HG02943 (cell line): Measurements from ENCODE around the gene PRKN.
"Not testable (repeated sequence)": the region's sequence is repeated elsewhere in the genome, so short reads cannot be mapped to it uniquely, and the experiment has no call there.

ENCODE experiments used
- ATAC-seq: cut with Tn5 transposase; IDR thresholded peaks from one replicate; pipeline ENCODE4 v1.9.1; 2021; ENCODE audit warnings: mild to moderate bottlenecking, low read depth, moderate library complexity; ENCODE audit not compliant: unreplicated experiment

The PRKN gene

GRCh38 chr6:161341638-161342037 lies 1385.9 kb downstream of the PRKN start:
- no peak for ATAC-seq

GRCh38 chr6:161338015-161338414 lies 1389.6 kb downstream of the PRKN start:
- ATAC-seq = no peak

DNA sequence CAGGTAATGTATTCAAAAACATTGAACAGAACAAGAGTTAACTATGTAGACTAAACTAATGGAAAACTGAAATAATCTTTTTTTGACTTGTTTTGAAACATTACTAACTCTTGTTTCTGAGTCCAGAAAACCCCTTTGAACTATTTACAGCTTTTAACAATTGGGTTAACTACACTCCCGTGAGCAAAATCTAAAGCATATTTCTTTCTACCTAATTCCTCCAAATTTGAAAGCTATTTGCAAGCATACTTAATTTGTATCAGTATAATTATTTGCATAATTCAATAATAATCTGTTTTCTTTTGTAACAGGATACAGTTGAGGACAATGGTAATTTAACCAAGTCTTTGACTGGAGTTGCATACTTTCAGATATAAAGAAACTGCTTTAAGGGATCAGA lies 1391.1 kb downstream of the PRKN start:
- no peak for ATAC-seq

DNA sequence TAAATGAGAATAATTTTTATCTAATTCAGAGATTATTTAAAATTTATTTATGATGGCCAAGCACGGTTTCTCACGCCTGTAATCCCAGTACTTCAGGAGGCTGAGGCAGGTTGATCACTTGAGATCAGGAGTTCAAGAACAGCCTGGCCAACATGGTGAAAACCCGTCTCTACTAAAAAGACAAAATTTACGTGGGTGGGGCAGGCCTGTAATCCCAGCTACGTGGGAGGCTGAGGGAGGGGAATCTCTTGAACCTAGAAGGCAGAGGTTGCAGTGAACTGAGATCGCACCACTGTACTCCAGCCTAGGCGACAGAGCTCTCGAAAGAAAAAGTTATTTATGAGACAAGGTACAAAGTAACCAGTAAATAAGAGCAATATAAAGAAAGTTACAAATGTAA lies 1394.2 kb downstream of the PRKN start:
- ATAC-seq = no peak

GRCh38 chr6:161331402-161332081 lies 1396.0 kb downstream of the PRKN start:
- not testable (repeated sequence) for ATAC-seq

- ATAC-seq = no peak
Measured at GRCh38 chr6:161327360-161327953, 1400.1 kb downstream of the PRKN start.

- ATAC-seq = no peak
Measured at GRCh38 chr6:161319231-161319630, 1408.3 kb downstream of the PRKN start.

DNA sequence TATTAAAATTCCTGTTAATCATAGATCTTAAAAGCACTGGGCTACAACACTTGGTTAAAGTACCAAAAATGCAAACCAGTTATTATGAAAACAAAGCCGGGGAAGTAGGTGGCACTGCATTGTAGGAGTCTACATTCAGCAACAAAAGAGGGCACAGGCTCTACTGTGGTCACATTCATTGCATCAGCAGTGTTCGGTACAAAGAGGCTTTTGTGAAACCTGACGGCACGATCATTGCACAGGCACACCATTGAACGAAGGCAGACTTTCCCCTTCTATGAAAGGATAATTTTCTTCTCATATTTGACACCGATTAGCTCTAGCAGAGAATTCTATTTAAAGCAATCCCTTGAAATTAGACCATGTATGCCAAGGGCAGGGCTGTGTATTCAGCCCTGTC lies 1409.1 kb downstream of the PRKN start:
- ATAC-seq = no peak

GRCh38 chr6:161316531-161316930 lies 1411.0 kb downstream of the PRKN start:
- ATAC-seq = no peak

- ATAC-seq = not testable (repeated sequence)
Measured at GRCh38 chr6:161315246-161315917, 1412.2 kb downstream of the PRKN start.

- not testable (repeated sequence) for ATAC-seq
Measured at GRCh38 chr6:161314541-161315245, 1412.9 kb downstream of the PRKN start.

DNA sequence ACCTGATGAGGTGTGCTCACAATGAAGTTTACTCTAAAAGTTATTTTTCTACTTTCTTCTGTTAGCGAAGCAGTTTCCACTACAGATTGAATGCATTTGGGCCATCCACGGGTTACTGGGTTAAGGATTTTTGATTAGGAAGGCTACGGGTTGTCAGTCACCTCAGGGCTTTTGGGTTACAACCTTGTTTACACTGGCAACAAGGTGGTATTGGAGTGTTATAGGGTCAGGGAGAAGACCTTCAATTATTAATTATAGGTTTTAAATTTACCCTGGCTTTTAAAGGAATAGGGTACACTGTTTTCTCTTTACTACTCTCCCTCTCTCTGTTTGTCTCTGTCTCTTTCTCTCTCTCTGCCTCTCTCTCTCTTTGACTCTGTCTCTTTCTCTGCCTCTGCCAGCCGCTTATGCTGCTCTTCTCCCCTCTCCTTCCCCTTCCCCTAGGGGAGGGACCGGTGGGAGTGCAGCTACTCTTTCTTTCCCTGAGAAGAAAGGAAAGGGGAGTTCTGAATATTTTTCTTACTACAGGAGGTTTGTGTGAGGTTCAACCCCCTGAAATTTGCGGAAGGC lies 1413.5 kb downstream of the PRKN start:
- ATAC-seq = no peak

DNA sequence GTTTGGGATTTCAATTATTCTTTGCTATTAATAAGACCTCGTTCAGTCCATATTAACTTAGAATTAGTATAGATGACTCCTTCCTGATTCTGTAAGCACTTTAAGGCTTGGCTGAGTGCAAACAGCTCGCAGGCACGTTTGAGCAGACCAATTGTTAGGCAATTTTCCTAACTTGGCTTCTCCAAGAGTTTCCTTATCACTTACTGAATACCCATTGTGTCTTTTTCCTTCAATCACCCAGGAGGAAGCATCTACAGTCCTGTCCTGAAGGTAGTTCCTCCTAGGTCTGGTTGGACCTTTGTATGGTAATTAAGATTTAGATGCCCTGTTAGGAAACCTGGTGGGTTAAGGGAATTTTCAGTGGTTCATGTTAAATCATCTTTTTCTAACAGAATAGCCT lies 1414.1 kb downstream of the PRKN start:
- not testable (repeated sequence) for ATAC-seq

GRCh38 chr6:161309774-161310173 lies 1417.8 kb downstream of the PRKN start:
- ATAC-seq = not testable (repeated sequence)

GRCh38 chr6:161308075-161308655 lies 1419.4 kb downstream of the PRKN start:
- no peak for ATAC-seq

DNA sequence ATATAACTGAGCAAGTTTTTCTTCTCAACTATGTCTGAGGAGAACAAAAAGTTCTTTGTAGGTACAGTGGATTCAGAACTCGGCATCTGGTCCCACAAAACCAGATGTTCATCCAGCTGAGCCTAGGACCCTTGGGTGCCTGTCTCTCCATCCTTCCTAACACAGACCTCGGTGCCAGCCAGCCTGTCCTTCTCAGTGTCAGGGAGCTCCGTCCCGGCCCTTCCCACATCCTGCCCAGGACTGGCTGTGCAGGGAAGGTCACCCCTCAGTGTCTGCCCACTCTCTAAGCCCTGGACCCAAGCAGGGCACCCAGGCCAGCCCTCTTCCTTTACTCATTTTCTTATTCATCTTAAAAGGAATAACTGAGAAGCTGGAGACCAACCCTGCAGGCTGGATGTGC lies 1421.7 kb downstream of the PRKN start:
- ATAC-seq = no peak

DNA sequence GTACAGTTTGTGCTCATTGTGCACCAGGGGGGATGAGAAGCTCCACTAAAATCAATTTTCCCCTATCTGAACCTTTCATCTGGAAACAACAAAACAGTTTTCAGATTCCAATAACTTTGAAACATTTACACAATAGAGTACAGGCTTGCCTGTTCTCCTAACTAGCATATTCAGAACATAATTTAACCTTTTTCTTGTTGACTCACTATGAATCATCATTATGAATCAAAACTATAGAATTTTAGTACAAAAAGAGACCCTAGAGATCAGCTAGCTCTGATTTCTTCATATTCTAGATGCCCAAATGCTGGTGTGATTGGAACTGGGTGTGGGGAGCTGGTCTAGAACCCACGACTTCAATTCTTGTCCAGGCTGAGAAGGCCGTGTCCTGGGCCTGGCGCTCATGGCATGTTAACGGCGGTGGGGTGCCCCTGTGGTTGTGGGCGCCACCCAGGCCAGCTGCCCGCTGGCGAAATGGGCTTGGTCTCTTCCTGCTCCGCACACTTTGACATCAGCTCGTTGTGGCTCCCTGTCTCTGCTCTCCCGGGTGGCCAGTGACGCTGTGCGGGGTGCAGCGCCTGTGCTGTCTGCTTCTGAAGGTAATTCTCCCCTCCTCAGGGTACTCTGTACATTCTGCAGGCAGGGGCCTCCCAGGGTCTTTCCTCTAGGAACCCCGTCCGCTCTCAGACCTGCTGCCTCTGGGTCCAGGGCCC lies 1423.8 kb downstream of the PRKN start:
- ATAC-seq = no peak

GRCh38 chr6:161302949-161303348 lies 1424.6 kb downstream of the PRKN start:
- no peak for ATAC-seq

- no peak for ATAC-seq
Measured at GRCh38 chr6:161301338-161301737, 1426.2 kb downstream of the PRKN start.

- ATAC-seq = no peak
Measured at GRCh38 chr6:161300823-161301222, 1426.7 kb downstream of the PRKN start.
